Bronchial epithelial cell (primary cell): ENCODE measurements around the gene B4GALT6. TPM values are rescaled to one million over a fixed set of nuclear protein-coding genes. Genes with fewer than 3 reads are reported as not detected.

ENCODE experiments used
- DNase-seq: peaks from one replicate; pipeline ENCODE4 v3.0.0-alpha.2; 2010; ENCODE audit warnings: low read depth
- FAIRE-seq: peaks from 2 replicates; lab custom pipeline; 2011; peaks lifted over from hg19 to GRCh38; lab: Jason Lieb, UNC
- H3K27me3 ChIP-seq: 2 replicates; pipeline ENCODE4 v1.5.1; 2011; ENCODE audit warnings: low read length; ENCODE audit not compliant: control insufficient read depth, insufficient read depth
- H3K36me3 ChIP-seq: 2 replicates; pipeline ENCODE4 v1.5.1; 2011; ENCODE audit warnings: low read length; ENCODE audit not compliant: control insufficient read depth, insufficient read depth
- H3K4me3 ChIP-seq: 2 replicates; pipeline ENCODE4 v1.5.1; 2011; ENCODE audit warnings: mild to moderate bottlenecking, low read depth, low read length, control low read depth
- total RNA-seq: library from RNA; depleted of rRNA; stranded (reverse); fragments of >200 nt; gene quantifications from 2 replicates; pipeline ENCODE4 v1.2.1, GENCODE V29; 2014
- TF ChIP-seq, protein P1 (sequence below): IDR thresholded peaks from 2 replicates; pipeline ENCODE4 v1.5.1; 2011; ENCODE audit warnings: mild to moderate bottlenecking, moderate library complexity, low read length, control low read depth, inconsistent platforms; ENCODE audit not compliant: insufficient read depth, severe bottlenecking

The B4GALT6 gene
- total RNA-seq, 1 donor from 2014 or later: 2.4 TPM

DNA sequence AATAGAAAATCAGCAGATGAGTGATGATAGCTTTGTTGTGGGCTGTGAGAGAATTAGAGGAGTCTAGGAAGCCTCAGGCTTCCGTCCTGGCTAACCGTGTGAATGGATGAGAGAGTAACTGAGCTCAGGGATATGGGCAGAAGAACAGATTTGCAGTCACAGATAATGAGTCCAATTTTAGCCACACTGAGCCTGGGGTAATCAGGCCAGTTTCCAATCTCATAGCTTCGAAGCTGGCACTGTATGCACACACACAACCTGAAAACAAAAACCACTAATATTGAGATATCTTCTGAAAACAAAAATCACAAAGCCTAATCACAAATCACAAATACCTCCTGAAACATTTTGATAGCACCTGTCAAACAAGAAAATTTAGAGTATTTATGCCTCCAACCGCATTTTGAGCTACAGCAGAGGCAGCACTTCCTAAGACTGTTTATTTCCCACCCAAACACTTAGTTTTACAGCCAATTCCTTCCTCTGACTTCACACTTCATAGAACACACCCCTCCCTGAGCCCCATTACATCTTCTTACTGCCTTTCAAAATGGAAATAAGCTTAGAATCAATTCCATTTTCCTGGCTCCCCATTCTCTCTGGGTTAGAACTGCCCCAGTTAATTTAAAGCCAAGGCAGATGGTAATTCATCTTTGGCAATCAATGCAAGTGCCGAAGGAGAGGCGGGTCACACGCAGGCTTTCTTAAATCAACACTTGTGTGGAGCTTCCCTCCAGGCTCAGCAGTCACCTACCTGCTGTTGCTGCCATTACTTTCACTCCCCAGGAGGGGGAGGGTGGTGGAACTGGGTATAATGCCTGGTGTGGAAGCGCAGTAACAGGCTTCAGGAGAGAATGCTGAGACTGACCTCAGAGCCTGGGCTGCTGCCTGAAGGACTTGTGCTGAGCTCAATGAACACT is 73.8 kb downstream of the B4GALT6 start:
- FAIRE-seq: no peak

DNA sequence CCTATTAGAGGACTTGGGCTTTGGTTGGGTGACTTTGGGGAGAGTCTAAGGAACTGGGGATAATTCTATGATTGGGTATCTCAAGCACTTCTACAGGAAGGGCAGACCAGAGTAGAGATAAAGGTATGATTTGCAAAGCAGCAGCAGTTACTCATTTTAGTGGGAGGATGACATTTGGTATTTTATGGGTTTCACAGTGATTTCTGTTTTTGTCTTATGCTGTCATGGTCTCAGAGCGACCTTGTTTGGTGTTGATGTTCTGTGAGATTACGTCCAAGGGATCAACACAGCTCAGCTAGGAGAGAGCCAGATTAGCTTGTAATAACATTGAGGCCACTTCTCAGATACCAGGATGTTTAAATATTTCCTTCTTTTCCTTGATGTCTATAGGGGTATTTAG is 74.5 kb downstream of the B4GALT6 start:
- DNase-seq: no peak
- no peaks in the 10 kb centered on the region for H3K27me3 ChIP-seq
- H3K4me3 ChIP-seq: no peak overlapping the region
- no peaks in the 10 kb centered on the region for H3K36me3 ChIP-seq
- no peak for FAIRE-seq
- TF ChIP-seq, protein P1, sequence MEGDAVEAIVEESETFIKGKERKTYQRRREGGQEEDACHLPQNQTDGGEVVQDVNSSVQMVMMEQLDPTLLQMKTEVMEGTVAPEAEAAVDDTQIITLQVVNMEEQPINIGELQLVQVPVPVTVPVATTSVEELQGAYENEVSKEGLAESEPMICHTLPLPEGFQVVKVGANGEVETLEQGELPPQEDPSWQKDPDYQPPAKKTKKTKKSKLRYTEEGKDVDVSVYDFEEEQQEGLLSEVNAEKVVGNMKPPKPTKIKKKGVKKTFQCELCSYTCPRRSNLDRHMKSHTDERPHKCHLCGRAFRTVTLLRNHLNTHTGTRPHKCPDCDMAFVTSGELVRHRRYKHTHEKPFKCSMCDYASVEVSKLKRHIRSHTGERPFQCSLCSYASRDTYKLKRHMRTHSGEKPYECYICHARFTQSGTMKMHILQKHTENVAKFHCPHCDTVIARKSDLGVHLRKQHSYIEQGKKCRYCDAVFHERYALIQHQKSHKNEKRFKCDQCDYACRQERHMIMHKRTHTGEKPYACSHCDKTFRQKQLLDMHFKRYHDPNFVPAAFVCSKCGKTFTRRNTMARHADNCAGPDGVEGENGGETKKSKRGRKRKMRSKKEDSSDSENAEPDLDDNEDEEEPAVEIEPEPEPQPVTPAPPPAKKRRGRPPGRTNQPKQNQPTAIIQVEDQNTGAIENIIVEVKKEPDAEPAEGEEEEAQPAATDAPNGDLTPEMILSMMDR: no peak

More for the DNA sequence above, 73.8 kb downstream of the B4GALT6 start:
- H3K27me3 ChIP-seq: no peaks in the 10 kb centered on the region
- no peaks in the 10 kb centered on the region for H3K36me3 ChIP-seq
- TF ChIP-seq, protein P1: peak; percentile 48
- no peak overlapping the region for H3K4me3 ChIP-seq
- DNase-seq: peak; percentile 48

DNA sequence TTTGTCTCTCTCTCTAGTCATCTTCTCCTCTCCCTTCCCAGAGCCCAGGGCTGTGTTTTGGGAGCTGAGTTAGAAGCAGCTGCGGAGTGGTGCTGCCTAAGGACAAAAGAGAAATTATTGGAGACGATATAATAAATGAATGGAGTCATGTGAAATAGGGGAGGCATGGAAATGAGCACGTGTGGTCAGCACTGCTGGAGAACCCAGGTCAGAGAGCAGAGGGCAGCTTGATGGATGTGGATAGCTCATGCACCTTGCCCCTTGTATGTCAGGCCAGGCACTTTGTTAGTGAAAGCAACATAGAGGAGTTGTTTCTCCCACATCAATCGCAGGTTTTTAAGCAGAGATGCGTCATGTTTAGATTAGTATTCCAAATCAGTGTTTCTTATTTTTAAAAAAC is 77.0 kb downstream of the B4GALT6 start:
- Histone ChIP-seq H3K27me3 (no peaks in the 10 kb centered on the region), H3K4me3 (no peak overlapping the region), H3K36me3 (no peaks in the 10 kb centered on the region)
- FAIRE-seq (no peak), DNase-seq (no peak)
- TF ChIP-seq, protein P1: no peak

DNA sequence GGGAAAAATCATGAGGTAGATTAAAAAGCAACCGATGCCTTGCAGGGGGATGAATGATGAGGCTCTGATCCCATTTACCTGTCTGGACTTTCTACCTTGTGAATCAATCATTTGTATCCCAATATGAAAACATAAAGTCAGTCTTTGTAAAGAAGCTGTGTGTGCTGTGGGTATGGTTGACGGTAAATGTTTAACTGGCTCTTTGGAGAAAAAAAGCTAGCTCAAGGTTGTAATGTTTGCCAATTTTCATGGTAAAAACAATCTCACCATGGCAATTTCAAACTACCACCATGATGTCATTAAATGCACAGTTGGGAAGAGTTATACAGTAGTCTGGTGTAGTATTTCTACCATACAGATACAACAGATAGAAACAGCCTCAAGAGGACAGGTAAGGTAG is 78.1 kb downstream of the B4GALT6 start:
- Histone ChIP-seq H3K4me3 (no peak overlapping the region), H3K36me3 (no peaks in the 10 kb centered on the region), H3K27me3 (no peaks in the 10 kb centered on the region)
- no peak for DNase-seq
- TF ChIP-seq, protein P1: no peak
- no peak for FAIRE-seq

DNA sequence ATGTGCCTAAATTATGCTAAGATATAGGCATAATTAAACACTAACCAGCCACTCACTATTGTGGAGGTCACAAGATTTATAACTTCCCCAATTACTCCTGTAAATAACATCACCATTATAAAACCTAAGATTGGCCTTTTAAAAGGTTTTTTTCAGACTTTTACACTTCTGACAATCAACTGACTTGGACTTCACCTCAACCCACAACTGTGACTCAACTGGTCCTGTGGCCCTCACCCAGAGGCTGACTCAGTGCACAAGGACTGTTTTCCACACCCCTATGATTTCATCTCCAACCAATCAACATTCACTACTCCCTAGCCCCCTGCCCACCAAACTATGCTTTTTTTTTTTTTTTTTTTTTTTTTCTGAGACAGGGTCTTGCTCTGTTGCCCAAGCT is 81.1 kb downstream of the B4GALT6 start:
- DNase-seq: peak; percentile 74
- no peak for FAIRE-seq

More for the DNA sequence above, 81.1 kb downstream of the B4GALT6 start:
- no peaks in the 10 kb centered on the region for H3K27me3 ChIP-seq
- TF ChIP-seq, protein P1: no peak
- H3K36me3 ChIP-seq: no peaks in the 10 kb centered on the region
- no peak overlapping the region for H3K4me3 ChIP-seq
